Kidney (tissue), 14 donors: ENCODE results near the gene PEDS1. TPM values are rescaled to one million over a fixed set of nuclear protein-coding genes. Genes with fewer than 3 reads are reported as not detected.

Source experiments
- DNase-seq, 5 donors: peaks; one replicate each; pipeline ENCODE4 v3.0.0-alpha.2; 2013 to 2020
- FAIRE-seq: peaks from 2 replicates; lab custom pipeline; 2012; peaks lifted over from hg19 to GRCh38; lab: Jason Lieb, UNC
- H3K27ac ChIP-seq, 2 donors: one replicate each; pipeline ENCODE4 v1.7.0; 2013; ENCODE audit warnings: low read depth in 2 of 2, low read length in 2 of 2, inconsistent platforms in 1 of 2
- H3K27me3 ChIP-seq: one replicate; pipeline ENCODE4 v1.7.1; 2013; ENCODE audit warnings: low read length, inconsistent platforms; ENCODE audit not compliant: control insufficient read depth, insufficient read depth
- H3K36me3 ChIP-seq, 3 donors: one replicate each; pipeline versions ENCODE4 v1.7.0 to v1.7.1; 2013; ENCODE audit warnings: low read length in 3 of 3, control low read depth in 1 of 3, inconsistent platforms in 1 of 3; ENCODE audit not compliant: insufficient read depth in 3 of 3, control insufficient read depth in 2 of 3
- H3K4me1 ChIP-seq, 3 donors: one replicate each; pipeline versions ENCODE4 v1.7.0 to v1.7.1; 2013; ENCODE audit warnings: low read length in 3 of 3, inconsistent platforms in 1 of 3, low read depth in 1 of 3; ENCODE audit not compliant: control insufficient read depth in 2 of 3, insufficient read depth in 2 of 3
- H3K4me3 ChIP-seq, 3 donors: one replicate each; pipeline versions ENCODE4 v1.7.0 to v1.8.1; 2013; ENCODE audit warnings: low read length in 3 of 3, control low read depth in 1 of 3, inconsistent platforms in 1 of 3
- H3K9ac ChIP-seq, 3 donors: one replicate each; pipeline versions ENCODE4 v1.7.0 to v1.7.1; 2013; ENCODE audit warnings: low read length in 3 of 3, control low read depth in 1 of 3, inconsistent platforms in 1 of 3
- H3K9me3 ChIP-seq, 3 donors: one replicate each; pipeline versions ENCODE4 v1.7.0 to v1.7.1; 2013; ENCODE audit warnings: low read length in 3 of 3, control low read depth in 1 of 3, inconsistent platforms in 1 of 3; ENCODE audit not compliant: control insufficient read depth in 2 of 3, insufficient read depth in 1 of 3
- intact Hi-C: fragments of 100-400 bp; cut with DNase I; formaldehyde crosslinking; loops from one replicate; pipeline ENCODE4 v1.11.1; 2022
- polyA plus RNA-seq: library from polyadenylated mRNA; stranded (reverse); fragments of 350-450 nt; fragmentation: Illumina TruSeq; extraction: RNeasy Lipid Tissue Mini Kit (QIAGEN cat#74804); gene quantifications from one replicate; pipeline ENCODE4 v1.2.3, GENCODE V29; 2014; ENCODE audit warnings: low read depth, low replicate concordance; ENCODE audit not compliant: insufficient read depth
- total RNA-seq: library from RNA; stranded (reverse); fragmentation: NEBNext Ultra II Directional; extraction: Animal tissue kit (Norgen Biotek cat#: 25700); gene quantifications from one replicate; pipeline ENCODE4 v1.2.1, GENCODE V29; 2021
- TF ChIP-seq, protein P1 (sequence below): IDR thresholded peaks from 3 replicates; pipeline ENCODE4 v1.5.1; 2012; ENCODE audit warnings: mild to moderate bottlenecking, moderate library complexity, borderline replicate concordance; ENCODE audit not compliant: insufficient read depth; ENCODE audit errors: extremely low read depth
- donor health status: control.
- donor health status: control.
- donor health status: control.
- donor health status: control.
- donor health status: control.
- donor health status: DM: yes; HTN: yes; CAD: no.
- donor health status: Normal renal cell carcinoma (clear cell type).

The PEDS1 gene
- total and polyA plus RNA-seq, 2 donors from 2014 or later = 16.3 to 18.3 TPM

GRCh38 chr20:50152394-50153152 is 950 bp downstream of the PEDS1 start:
- intact Hi-C loops = no loop called here

GRCh38 chr20:50151034-50151743 is 2.3 kb downstream of the PEDS1 start:
- Histone ChIP-seq H3K9me3 (no peaks in the 10 kb centered on the region), H3K4me1 (peaks cover 4 to 34% (median 12%) of the 10 kb centered on the region in 3 donors), H3K27me3 (no peaks in the 10 kb centered on the region), H3K36me3 (no peaks in the 10 kb centered on the region), H3K4me3 (no peak overlapping the region), H3K9ac (peak overlapping the region in 1 of 3 donors; percentile 22), H3K27ac (peak overlapping the region; percentile 1)
- intact Hi-C loops = no loop called here
- TF ChIP-seq, protein P1, sequence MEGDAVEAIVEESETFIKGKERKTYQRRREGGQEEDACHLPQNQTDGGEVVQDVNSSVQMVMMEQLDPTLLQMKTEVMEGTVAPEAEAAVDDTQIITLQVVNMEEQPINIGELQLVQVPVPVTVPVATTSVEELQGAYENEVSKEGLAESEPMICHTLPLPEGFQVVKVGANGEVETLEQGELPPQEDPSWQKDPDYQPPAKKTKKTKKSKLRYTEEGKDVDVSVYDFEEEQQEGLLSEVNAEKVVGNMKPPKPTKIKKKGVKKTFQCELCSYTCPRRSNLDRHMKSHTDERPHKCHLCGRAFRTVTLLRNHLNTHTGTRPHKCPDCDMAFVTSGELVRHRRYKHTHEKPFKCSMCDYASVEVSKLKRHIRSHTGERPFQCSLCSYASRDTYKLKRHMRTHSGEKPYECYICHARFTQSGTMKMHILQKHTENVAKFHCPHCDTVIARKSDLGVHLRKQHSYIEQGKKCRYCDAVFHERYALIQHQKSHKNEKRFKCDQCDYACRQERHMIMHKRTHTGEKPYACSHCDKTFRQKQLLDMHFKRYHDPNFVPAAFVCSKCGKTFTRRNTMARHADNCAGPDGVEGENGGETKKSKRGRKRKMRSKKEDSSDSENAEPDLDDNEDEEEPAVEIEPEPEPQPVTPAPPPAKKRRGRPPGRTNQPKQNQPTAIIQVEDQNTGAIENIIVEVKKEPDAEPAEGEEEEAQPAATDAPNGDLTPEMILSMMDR = no peak
- DNase-seq (no peak), FAIRE-seq (no peak)

More at GRCh38 chr20:50152394-50153152, 950 bp downstream of the PEDS1 start:
- peaks cover 4 to 27% (median 12%) of the 10 kb centered on the region in 3 donors for H3K4me1 ChIP-seq
- FAIRE-seq (no peak), DNase-seq (no peak)
- no peaks in the 10 kb centered on the region for H3K9me3 ChIP-seq
- TF ChIP-seq, protein P1 = no peak
- H3K36me3 ChIP-seq = no peaks in the 10 kb centered on the region
- H3K27ac ChIP-seq = peak overlapping the region; percentile 65 to 74
- peak overlapping the region; percentile 52 to 86 (median 76) for H3K4me3 ChIP-seq
- H3K27me3 ChIP-seq = no peaks in the 10 kb centered on the region
- peak overlapping the region; percentile 26 to 97 (median 81) for H3K9ac ChIP-seq

DNA sequence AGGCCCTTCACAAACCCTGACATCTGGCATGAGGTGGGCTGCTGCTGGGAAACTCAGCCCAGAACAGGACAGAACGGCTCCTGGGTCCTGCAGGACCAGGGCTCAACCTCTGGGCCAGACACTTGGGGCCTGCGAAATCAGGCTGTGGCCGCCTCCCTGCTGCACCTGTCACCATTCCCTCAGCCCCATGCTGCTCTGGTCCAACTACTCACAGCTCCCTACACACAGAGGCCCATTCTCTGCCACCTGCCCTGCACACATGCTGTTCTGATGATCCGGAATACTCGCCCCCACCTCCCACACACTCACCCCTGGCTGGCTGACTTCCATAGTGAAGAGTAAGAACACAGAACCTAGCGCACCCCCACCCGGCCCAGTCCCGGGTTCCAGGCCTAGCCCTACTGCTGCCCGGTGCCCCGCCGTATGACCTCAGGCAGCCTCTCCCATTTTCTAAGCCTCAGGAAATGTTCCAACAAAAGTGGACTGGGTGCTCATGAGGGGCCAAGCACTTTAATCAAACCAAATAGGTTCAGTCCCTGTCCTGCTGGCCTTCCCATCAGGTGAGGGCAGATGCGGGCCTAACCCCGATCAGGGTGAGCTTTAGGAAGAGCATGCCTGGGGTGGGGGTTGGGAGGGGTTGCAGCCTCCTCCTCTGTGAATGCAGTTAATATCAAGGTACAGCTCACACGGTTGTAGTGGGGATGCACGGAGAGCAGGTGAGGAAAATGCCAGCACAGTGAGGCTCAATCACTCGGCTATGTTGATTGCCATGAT is 3.9 kb downstream of the PEDS1 start:
- no peak overlapping the region for H3K27ac ChIP-seq
- H3K4me1 ChIP-seq = peaks cover 4 to 34% (median 12%) of the 10 kb centered on the region in 3 donors
- intact Hi-C loops = no loop called here
- H3K9ac ChIP-seq = no peak overlapping the region
- no peak for DNase-seq
- no peak for FAIRE-seq
- no peaks in the 10 kb centered on the region for H3K36me3 ChIP-seq
- H3K4me3 ChIP-seq = no peak overlapping the region
- no peaks in the 10 kb centered on the region for H3K27me3 ChIP-seq
- no peaks in the 10 kb centered on the region for H3K9me3 ChIP-seq
- TF ChIP-seq, protein P1 = no peak
